Caco-2 (cell line): ENCODE results near the gene NRXN3. TPM values are rescaled to one million over a fixed set of nuclear protein-coding genes. Genes with fewer than 3 reads are reported as not detected.

Source experiments
- BruUV-seq: library from RNA; stranded (reverse); fragments of 400-500 nt; replicated peaks from 2 replicates; lab custom pipeline; 2021; lab: Mats Ljungman, UMichigan
- CTCF ChIA-PET: fragments of 300-600 bp; sonication (Branson Sonifier 250); formaldehyde crosslinking; loops from one replicate; lab custom pipeline; 2022; ENCODE audit warnings: antibody characterized with exemption; lab: Charles Lee
- POLR2A ChIA-PET: fragments of 300-600 bp; sonication (Branson Sonifier 250); formaldehyde crosslinking; loops from one replicate; lab custom pipeline; 2022; ENCODE audit warnings: antibody characterized with exemption; lab: Charles Lee
- DNase-seq, 2 experiments: peaks; one replicate each; pipeline versions ENCODE4 v3.0.0 to v3.0.0-alpha.2; 2020 to 2022
- H3K27me3 ChIP-seq: replicated peaks from 2 replicates; pipeline ENCODE4 v1.6.0; 2011; ENCODE audit warnings: low read length; ENCODE audit not compliant: control insufficient read depth, insufficient read depth
- H3K36me3 ChIP-seq: 2 replicates; pipeline ENCODE4 v1.5.1; 2011; ENCODE audit warnings: low read length; ENCODE audit not compliant: control insufficient read depth, insufficient read depth
- H3K4me1 ChIP-seq: fragments of 250-450 bp; sonication (Bioruptor Pico); 2 replicates; pipeline ENCODE4 v1.5.1; 2020; ENCODE audit warnings: mild to moderate bottlenecking
- H3K4me3 ChIP-seq: 2 replicates; pipeline ENCODE4 v1.5.1; 2011; ENCODE audit warnings: low read depth, mild to moderate bottlenecking, control low read depth, low read length
- H3K9me3 ChIP-seq: fragments of 250-450 bp; sonication (Bioruptor Pico); 2 replicates; pipeline ENCODE4 v1.5.1; 2020; ENCODE audit warnings: mild to moderate bottlenecking, moderate library complexity
- H3K27ac Mint-ChIP-seq: one replicate; pipeline ENCODE4 v1.8.0; 2022; ENCODE audit warnings: mixed read lengths; ENCODE audit not compliant: unreplicated experiment
- H3K27me3 Mint-ChIP-seq: one replicate; pipeline ENCODE4 v1.8.0; 2022; ENCODE audit warnings: mixed read lengths; ENCODE audit not compliant: insufficient read depth, unreplicated experiment
- H3K36me3 Mint-ChIP-seq: one replicate; pipeline ENCODE4 v1.8.0; 2022; ENCODE audit warnings: mild to moderate bottlenecking, mixed read lengths; ENCODE audit not compliant: insufficient read depth, unreplicated experiment
- H3K4me1 Mint-ChIP-seq: one replicate; pipeline ENCODE4 v1.8.0; 2022; ENCODE audit warnings: low read depth, mixed read lengths; ENCODE audit not compliant: unreplicated experiment
- H3K4me3 Mint-ChIP-seq: one replicate; pipeline ENCODE4 v1.8.0; 2022; ENCODE audit warnings: mild to moderate bottlenecking, moderate library complexity, mixed read lengths; ENCODE audit not compliant: unreplicated experiment
- H3K9me3 Mint-ChIP-seq: one replicate; pipeline ENCODE4 v1.8.0; 2022; ENCODE audit warnings: mixed read lengths; ENCODE audit not compliant: unreplicated experiment
- intact Hi-C: fragments of 100-400 bp; cut with micrococcal nuclease; formaldehyde crosslinking; loops from one replicate; pipeline ENCODE4 v1.10.0; 2022; ENCODE audit not compliant: unreplicated experiment
- total RNA-seq: library from RNA; stranded (reverse); gene quantifications from 2 replicates; pipeline ENCODE4 v1.2.3, GENCODE V29; 2022
- TF ChIP-seq, protein P1 (sequence below), 2 experiments: fragments of 200-600 bp in 1 of 2; IDR thresholded peaks; 1 replicate in 1 of 2; 2 replicates in 1 of 2; pipeline versions ENCODE4 v1.5.1 to v1.8.0; 2011 to 2022; ENCODE audit warnings: antibody characterized with exemption in 1 of 2, control low read depth in 1 of 2, inconsistent platforms in 1 of 2, low read depth in 1 of 2, low read length in 1 of 2, mild to moderate bottlenecking in 1 of 2, moderate library complexity in 1 of 2; ENCODE audit not compliant: insufficient read depth in 1 of 2, severe bottlenecking in 1 of 2, unreplicated experiment in 1 of 2

The NRXN3 gene
- total RNA-seq, 1 experiment from 2014 or later = 12.4 TPM

DNA sequence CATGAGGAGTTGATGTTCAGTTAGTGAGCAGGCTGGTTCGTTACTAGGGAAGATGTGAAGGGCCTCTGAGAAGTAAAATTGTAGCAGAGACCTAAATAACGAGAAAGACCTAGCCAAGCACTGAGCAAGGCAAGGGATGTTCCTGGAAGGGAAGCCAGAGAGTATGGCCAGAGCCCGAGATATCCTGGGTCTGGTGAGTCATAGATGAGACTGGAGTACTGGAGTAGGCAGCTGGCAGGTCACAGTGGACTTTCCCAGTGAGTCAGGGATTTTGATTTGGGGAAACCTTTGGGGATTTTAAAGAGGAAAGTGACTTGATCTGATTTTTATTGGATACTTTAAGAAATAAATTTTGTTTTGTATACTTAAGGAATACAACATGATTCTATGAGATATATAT lies 1672.1 kb downstream of the NRXN3 start:
- BruUV-seq = no TSS peak
- intact Hi-C loops = no loop called here
- peaks cover 5% of the 10 kb centered on the region for H3K4me1 Mint-ChIP-seq
- no peak for DNase-seq
- no peaks in the 10 kb centered on the region for H3K36me3 Mint-ChIP-seq
- ChIA-PET CTCF (no interaction called here), POLR2A (no interaction called here)
- TF ChIP-seq, protein P1, sequence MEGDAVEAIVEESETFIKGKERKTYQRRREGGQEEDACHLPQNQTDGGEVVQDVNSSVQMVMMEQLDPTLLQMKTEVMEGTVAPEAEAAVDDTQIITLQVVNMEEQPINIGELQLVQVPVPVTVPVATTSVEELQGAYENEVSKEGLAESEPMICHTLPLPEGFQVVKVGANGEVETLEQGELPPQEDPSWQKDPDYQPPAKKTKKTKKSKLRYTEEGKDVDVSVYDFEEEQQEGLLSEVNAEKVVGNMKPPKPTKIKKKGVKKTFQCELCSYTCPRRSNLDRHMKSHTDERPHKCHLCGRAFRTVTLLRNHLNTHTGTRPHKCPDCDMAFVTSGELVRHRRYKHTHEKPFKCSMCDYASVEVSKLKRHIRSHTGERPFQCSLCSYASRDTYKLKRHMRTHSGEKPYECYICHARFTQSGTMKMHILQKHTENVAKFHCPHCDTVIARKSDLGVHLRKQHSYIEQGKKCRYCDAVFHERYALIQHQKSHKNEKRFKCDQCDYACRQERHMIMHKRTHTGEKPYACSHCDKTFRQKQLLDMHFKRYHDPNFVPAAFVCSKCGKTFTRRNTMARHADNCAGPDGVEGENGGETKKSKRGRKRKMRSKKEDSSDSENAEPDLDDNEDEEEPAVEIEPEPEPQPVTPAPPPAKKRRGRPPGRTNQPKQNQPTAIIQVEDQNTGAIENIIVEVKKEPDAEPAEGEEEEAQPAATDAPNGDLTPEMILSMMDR (IDR thresholded peaks at IDR 0.05; ENCODE audit: insufficient read depth in 1 of 2, low read depth in 1 of 2, low read length in 1 of 2, severe bottlenecking in 1 of 2, unreplicated experiment in 1 of 2) = no peak
- Histone ChIP-seq H3K36me3 (no peaks in the 10 kb centered on the region), H3K27me3 (no peaks in the 10 kb centered on the region), H3K4me1 (no peaks in the 10 kb centered on the region), H3K4me3 (no peak overlapping the region), H3K9me3 (no peaks in the 10 kb centered on the region)
- H3K27me3 Mint-ChIP-seq = no peaks in the 10 kb centered on the region
- no peak overlapping the region for H3K4me3 Mint-ChIP-seq
- no peaks in the 10 kb centered on the region for H3K9me3 Mint-ChIP-seq
- no peak overlapping the region for H3K27ac Mint-ChIP-seq

DNA sequence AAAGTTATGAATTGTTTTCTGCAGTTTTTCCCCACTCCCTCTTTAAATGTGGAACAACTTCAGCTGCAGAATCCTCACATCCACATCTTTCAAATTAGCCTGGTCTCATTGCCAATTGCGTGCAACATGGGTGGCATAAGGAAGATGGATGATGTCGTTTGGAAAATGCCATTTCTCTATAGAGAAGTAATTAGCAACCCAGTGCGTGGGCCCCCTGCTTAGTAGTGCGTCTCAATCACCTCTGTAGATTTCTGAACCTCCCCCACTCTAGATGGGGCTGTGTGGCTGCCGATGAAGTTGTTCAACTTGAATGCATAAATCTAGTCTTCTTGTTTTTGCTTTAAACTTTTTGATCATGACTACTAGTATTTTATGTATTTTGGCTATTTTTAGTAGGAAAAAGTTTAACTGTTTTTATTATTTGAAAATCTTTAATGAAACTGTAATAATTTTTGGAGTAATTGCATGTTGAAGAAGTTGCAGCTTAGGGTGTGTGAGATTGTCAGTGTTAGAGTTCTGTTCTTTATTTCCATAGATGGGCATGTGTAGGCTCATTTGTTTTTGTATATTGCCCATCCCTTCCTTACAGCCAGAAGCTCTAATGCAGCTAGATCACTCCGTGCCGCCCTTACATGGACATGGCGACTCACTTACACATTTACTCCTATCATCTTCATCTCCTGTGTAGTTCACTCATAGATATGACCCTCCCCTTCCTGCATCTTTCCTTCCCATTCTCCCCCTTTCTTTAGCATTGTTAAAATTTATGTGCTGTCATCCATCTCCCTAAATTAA lies 1683.0 kb downstream of the NRXN3 start:
- no peaks in the 10 kb centered on the region for H3K4me1 Mint-ChIP-seq
- CTCF ChIA-PET = no interaction called here
- no peaks in the 10 kb centered on the region for H3K9me3 Mint-ChIP-seq
- intact Hi-C loops = no loop called here
- H3K27ac Mint-ChIP-seq = no peak overlapping the region
- no peaks in the 10 kb centered on the region for H3K36me3 ChIP-seq
- no TSS peak for BruUV-seq
- TF ChIP-seq, protein P1 (IDR thresholded peaks at IDR 0.05; ENCODE audit: insufficient read depth in 1 of 2, low read depth in 1 of 2, low read length in 1 of 2, severe bottlenecking in 1 of 2, unreplicated experiment in 1 of 2) = no peak
- H3K4me1 ChIP-seq = no peaks in the 10 kb centered on the region
- DNase-seq = no peak
- H3K36me3 Mint-ChIP-seq = no peaks in the 10 kb centered on the region
- no peaks in the 10 kb centered on the region for H3K9me3 ChIP-seq
- POLR2A ChIA-PET = no interaction called here
- H3K4me3 ChIP-seq = no peak overlapping the region
- no peaks in the 10 kb centered on the region for H3K27me3 Mint-ChIP-seq
- no peaks in the 10 kb centered on the region for H3K27me3 ChIP-seq
- H3K4me3 Mint-ChIP-seq = no peak overlapping the region

DNA sequence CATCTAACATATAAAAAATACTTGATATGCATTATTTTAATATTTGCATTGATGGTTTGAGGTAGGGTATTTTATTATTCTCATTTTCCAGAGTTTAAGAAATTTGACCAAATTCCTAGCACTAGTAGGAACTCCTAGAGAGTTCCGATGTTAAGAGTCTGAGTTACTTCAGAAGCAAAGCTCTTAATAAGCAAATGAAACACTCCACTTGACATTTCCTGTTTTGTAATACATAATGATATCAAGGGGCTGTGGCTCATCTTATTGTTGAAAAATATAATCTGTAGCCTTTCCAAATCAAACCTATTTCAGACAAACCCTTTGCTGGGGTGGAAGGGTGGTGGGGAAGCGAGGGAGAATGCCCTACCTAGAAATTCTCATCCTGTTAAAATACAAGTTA lies 1685.6 kb downstream of the NRXN3 start:
- BruUV-seq = no TSS peak
- H3K4me3 Mint-ChIP-seq = no peak overlapping the region
- CTCF ChIA-PET = no interaction called here
- no peak for DNase-seq
- H3K4me1 Mint-ChIP-seq = no peaks in the 10 kb centered on the region
- intact Hi-C loops = no loop called here
- Histone ChIP-seq H3K4me3 (no peak overlapping the region), H3K36me3 (no peaks in the 10 kb centered on the region), H3K27me3 (no peaks in the 10 kb centered on the region), H3K9me3 (no peaks in the 10 kb centered on the region), H3K4me1 (no peaks in the 10 kb centered on the region)
- H3K27me3 Mint-ChIP-seq = no peaks in the 10 kb centered on the region
- H3K27ac Mint-ChIP-seq = no peak overlapping the region
- POLR2A ChIA-PET = no interaction called here
- H3K36me3 Mint-ChIP-seq = no peaks in the 10 kb centered on the region
- no peaks in the 10 kb centered on the region for H3K9me3 Mint-ChIP-seq
- TF ChIP-seq, protein P1 (IDR thresholded peaks at IDR 0.05; ENCODE audit: insufficient read depth in 1 of 2, low read depth in 1 of 2, low read length in 1 of 2, severe bottlenecking in 1 of 2, unreplicated experiment in 1 of 2) = no peak
